Erythroblast (primary cell): ENCODE data around the gene CDC42BPA.

Experiments used
- GATA1 ChIP-seq: IDR thresholded peaks from 2 replicates; pipeline ENCODE4 v1.6.1; 2011; ENCODE audit warnings: low read depth, mild to moderate bottlenecking, control low read depth, low read length, moderate library complexity
- POLR2A ChIP-seq: IDR thresholded peaks from 2 replicates; pipeline ENCODE4 v1.6.1; 2011; ENCODE audit warnings: mild to moderate bottlenecking, low read length

DNA sequence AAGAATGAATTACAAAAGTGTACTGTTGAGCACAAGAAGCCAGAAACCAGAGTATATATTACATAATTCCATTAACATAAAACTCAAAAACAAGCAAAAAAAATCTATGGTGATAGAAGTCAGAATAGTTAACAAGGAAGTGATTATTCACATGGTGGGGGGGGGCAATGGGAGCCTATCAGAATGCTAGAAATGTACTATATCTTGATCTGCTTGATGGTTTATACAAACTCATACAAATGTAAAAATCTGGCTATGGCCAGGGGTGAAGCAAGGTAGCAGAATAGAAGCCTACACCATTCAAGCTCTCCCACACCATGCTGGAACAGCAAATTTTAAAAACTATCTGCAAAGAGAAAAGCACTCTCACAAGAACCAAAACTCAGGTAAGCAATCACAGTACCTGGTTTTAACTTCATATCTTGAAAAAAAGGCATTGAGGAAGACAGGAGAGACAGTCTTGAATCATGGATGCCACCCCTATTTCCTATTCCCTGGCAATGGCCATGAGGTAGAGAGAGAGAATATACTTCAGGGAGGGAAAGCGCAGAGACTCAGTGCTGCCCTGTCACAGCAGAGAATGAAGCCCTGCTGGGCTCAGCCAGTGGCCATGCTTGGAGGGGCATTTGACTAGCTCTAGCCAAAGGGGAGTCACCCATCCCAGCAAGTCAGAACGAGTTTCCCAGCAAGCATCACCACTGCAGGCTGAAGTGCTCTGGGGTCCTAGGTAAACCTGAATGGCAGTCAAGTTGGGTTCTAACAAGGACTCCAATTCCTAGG, 73.8 kb downstream of the CDC42BPA start:
- no peak for TF ChIP-seq POLR2A
- TF ChIP-seq GATA1: no peak
